Stimulated activated CD8-positive, alpha-beta memory T cell treated with anti-CD3 and anti-CD28 coated beads, Interleukin-15, amount 100 ng/mL, for 24 hours (primary cell): ENCODE results near the gene CSTF3.
"Not testable (repeated sequence)": the region's sequence is repeated elsewhere in the genome, so short reads cannot be mapped to it uniquely, and the experiment has no call there.

Source experiments
- DNase-seq: peaks from one replicate; pipeline ENCODE4 v3.0.0-alpha.2; 2020; ENCODE audit warnings: low read depth

Gene CSTF3

GRCh38 chr11:33161120-33162005, at the start of gene CSTF3:
Gene CSTF3 (minus strand): TSS chr11:33161480. CDS start chr11:33161325, 155 bp downstream.
- peak; percentile 92 for DNase-seq

GRCh38 chr11:33208150-33208549, 46.9 kb upstream of the CSTF3 start:
- DNase-seq, result no peak

- DNase-seq, result no peak
Measured at GRCh38 chr11:33207408-33207985, 46.2 kb upstream of the CSTF3 start.

DNA sequence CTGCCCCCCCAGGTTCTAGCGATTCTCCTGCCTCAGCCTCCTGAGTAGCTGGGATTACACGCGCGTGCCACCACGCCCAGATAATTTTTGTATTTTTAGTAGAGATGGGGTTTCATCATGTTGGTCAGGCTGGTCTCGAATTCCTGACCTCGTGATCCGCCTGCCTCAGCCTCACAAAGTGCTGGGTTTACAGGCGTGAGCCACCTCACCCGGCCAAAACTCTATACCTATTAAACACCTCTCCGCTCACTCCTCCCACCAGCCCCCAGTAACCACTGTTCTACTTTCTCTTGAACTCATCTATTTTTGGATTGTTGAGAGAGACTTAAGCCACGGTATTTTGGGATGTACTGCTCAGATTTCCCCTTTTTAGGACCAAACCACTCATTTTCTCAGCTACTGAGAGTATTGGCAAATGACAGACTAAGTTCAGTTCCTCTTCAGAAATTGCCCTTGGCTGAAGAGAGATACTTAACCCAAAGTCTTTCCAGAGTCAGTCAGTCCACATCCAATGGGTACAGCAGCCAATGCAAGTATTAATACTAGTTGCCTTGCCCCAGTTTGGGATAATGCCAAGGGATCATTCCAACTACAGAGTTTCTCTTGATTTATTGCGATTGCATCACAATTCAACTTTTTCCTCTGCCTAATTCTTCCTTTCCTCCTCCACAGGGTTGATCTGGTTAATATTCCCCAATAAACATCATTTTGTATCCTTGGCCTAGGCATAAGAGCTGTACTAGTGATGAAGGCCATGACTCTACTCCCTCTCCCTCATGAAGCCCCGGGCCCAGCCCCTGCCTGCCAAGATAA, 36.8 kb upstream of the CSTF3 start:
- no peak for DNase-seq

DNA sequence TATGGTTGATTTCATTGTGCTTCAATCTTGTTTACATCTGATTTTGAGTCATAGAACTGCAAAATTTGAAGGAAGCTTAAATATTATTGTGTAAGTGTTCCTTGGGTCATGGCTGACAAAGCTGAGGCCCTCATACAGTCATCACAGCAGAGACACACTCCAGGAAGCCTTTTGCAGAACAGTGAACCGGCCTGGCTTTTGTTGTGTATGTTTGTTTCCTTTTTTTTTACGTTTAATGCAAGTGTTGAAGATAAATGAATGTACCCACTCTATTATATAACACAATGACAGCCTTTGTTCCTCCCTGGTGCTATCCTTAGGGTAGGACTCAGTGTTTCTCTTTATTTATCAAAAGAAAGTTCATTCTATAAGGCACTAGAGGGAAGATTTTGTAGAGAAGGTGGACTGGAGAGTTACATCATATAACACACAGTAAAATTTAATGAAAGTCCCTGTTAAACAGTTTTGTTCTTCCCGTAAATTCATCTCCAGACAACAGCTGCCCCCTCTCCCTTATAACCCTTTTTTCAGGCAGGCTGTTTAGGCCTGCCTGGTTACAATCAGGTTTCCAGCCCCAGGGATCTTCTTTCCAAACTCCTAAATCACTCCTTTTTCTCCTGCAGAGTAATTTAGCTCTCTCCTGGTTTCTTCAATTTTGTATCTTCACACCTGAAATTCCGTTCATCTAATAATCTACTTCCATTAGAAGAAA, 34.3 kb upstream of the CSTF3 start:
- no peak for DNase-seq

DNA sequence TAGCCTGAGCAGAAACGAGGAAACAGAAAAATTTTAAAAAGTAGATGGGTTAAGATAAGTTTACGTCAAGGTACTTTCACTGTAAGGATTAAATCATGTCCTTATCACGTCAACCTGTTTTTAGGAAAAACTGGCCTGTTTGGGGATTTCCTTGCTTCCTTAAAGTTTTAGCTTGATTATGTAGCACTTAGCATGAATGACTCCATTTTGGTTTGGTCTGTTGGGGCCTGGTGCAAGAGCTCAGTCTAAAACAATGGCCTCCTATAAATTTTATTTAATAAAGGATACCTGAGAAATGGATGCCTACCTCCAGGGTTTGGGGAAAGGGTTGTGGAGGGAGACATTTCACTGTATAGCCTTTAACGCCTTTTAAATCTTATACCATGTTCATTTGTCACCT, 33.2 kb upstream of the CSTF3 start:
- no peak for DNase-seq

DNA sequence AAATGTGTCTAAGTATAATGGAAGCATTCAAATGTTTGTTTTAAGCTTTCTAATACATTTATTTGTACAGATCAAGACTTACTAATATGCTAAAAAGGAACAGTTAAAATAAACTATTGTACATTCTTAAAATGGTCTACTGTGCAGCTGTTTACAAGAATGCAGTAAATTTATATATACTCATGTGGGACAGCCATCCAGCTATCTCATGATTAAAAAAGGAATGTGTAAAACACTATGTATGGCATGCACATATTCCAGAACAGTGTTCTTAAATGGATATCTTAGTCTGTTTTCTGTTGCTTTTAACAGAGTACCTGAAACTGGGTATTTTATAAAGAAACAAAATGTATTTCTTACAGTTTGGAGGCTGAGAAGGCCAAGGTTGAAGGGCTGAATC, 30.2 kb upstream of the CSTF3 start:
- no peak for DNase-seq

DNA sequence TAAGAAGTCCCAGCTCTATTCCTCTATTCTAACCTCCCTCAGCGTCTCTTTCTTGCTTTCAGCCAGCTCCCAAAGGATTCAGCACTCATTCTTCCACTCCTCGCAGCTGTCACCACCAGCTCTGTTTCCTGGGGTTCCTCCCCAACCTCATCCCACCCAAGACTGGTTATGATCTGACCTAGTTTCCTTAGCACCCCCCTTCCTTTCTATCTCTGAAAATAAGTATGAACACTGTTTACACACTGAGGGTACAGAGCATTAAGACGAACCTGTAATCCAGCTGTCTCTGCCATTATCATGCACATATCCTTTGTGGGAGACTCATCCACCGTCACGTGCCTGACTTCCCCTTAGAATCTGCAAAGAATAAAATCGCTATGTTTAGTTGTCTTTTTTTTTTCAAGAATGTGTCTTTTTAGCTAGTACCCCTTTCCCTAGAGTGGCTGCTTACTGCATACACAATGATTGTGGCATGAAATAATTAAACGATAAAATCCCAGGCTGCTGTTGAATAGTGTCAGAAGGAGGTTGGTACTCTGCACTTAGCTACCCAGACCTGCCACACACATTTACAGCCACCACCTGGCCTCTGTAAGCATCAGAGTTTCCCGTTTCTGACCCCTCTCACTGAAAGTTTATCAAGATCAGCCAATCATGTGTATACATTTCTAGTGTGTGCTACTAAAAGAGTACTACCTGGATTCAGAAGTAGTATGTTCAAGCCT, 26.9 kb upstream of the CSTF3 start:
- DNase-seq, result no peak

- no peak for DNase-seq
Measured at GRCh38 chr11:33185756-33186155, 24.5 kb upstream of the CSTF3 start.

GRCh38 chr11:33182246-33182878, 21.1 kb upstream of the CSTF3 start:
- DNase-seq, result no peak

- DNase-seq, result no peak
Measured at GRCh38 chr11:33179348-33179803, 18.1 kb upstream of the CSTF3 start.

DNA sequence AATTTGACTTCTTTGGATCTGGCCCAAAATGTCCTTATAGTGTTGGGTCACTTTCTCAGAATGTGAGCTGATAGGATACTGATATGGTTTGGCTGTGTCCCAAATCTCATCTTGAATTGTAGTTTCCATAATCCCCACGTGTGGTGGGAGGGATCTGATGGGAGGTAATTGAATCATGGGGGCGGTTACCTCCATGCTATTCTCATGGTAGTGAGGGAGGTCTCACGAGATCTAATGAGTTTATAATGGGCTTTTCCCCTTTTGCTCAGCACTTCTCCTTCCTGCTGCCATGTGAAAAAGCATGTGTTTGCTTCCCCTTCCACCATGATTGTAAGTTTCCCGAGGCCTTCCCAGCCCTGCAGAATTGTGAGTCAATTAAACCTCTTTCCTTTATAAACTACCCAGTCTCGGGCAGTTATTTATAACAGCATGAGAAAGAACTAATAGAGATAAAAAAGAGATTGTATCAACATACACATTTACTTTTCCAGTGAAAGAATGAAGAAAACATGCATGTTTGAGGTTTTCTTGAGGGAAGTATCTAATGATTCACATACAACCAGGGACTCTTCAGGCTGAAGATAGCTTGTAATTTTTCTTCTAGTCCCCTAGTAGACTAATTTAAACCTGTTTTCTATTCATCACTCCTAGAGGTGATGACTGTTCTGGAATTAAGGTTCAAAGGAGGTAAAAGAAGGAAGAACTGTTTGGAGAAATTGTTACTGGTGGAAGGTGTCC, 17.3 kb upstream of the CSTF3 start:
- DNase-seq, result no peak

DNA sequence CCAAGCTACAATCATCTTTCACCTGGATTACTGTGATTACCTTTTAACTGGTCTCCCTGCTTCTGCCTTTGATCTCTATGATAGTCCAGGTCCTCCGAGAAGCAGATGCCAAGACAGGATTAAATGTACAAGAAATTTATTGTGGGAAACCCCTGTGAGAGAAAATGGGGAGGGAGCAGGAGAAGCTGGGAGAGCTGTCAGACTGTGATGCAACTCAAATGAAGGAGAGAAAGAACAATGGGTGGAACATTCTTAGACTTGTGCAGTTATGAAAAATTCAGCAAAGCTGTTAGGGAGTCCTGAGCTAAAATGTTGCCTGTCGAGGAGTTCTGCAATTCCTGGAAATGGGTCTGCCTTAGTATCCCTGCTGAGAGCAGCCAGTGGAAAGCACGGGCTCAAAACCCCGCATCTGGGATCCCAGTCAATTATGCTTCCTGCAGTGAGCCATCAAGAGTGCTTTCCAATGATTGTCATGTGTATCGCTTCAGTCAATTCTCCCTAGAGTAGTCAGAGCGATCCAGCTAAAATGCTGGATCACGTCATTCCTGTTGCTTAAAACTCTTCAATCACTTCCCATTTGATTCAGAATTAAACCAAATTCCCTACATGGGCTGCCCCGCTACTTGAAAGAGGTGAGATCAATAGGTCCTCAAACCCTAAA, 16.5 kb upstream of the CSTF3 start:
- no peak for DNase-seq

DNA sequence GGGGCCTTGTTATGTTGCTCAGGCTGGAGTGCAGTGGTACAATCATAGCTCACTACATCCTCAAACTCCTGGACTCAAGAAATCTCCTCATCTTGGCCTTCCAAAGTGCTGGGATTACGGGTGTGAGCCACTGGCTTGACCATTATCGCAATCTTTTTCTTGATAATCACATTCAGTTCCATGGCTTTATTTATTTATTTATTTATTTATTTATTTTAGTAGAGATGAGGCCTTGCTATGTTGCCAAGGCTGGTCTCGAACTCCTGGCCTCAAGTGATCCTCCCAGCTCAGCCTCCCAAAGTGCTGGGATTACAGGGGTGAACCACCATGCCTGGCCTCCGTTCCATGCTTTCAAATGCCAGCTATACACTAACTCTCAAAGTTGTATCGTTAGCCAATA, 15.5 kb upstream of the CSTF3 start:
- DNase-seq, result not testable (repeated sequence)

DNA sequence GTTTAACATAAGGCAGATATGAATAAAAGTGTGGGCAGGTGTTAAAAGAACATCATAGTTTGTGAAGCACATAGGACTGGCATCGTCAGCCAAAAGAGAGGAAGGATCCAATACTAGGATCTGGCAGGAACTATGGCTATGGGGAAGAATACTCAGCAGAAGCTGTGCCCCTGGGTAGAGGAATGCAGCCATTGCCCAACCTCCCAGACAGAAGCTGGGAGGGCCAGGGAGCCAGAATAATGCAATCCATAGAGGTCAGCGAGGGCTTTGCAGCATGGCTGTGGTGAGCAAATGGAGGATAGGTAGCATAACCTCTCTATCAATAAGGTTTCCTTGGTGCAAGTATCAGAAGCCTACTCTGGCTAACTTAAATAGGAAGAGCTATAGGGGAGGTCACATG, 11.7 kb upstream of the CSTF3 start:
- DNase-seq, result no peak

DNA sequence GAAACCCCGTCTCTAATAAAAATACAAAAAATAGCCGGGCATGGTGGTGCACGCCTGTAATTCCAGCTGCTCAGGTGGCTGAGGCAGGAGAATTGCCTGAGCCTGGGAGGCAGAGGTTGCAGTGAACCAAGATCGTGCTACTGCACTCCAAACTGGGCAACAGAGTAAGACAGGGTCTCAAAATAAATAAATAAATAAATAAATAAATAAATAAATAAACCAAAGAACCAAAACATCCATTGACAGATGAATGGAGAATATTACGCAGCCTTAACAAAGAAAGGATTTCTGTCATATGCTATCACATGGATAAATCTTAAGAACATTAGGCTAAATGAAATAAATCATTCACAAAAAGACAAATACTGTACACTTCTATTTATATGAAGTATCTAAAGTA, 11.1 kb upstream of the CSTF3 start:
- DNase-seq, result no peak

DNA sequence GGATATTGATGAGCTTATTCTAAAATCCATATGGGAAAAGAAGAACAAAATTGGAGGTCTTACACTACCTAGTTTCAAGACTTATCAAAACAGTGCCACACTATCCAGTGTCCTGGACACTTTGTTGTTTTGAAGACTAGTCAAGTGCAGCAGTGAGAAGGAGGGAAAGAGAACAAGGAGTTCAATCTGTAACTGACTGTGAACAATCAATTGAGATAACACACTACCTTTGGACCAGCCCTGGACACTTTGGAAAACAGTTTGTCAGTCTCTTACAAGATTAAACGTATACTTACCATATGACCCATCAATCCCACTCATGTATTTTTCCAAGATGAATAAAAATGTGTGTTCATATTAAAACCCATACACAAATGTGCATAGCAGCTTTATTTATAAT, 10.0 kb upstream of the CSTF3 start:
- DNase-seq, result no peak

- no peak for DNase-seq
Measured at GRCh38 chr11:33168709-33169200, 7.5 kb upstream of the CSTF3 start.

DNA sequence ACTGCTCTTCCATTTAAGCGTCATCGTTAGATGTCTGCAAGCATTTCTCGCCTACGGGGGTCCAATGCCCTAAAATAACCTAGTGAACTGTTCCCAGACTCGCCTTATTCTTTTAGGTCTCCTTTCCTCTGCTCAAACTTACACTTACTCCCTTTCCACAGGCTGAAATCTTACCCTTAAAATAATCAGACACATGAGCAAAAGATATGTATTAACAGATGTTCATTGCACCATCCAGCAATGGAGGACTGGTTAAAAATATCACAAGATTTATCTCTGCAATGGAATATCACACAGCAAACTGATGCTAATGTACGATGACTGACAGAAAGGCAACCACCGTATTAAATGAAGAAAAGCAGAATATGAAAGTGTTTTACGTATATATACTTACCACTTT, 1.6 kb upstream of the CSTF3 start:
- no peak for DNase-seq
